ENCODE measurements around the gene SCCPDH. TPM values are rescaled to one million over a fixed set of nuclear protein-coding genes. Genes with fewer than 3 reads are reported as not detected.
"Not testable (repeated sequence)": the region's sequence is repeated elsewhere in the genome, so short reads cannot be mapped to it uniquely, and the experiment has no call there.

The SCCPDH gene
- total RNA-seq, 1 donor from 2014 or later = 79.0 TPM

DNA sequence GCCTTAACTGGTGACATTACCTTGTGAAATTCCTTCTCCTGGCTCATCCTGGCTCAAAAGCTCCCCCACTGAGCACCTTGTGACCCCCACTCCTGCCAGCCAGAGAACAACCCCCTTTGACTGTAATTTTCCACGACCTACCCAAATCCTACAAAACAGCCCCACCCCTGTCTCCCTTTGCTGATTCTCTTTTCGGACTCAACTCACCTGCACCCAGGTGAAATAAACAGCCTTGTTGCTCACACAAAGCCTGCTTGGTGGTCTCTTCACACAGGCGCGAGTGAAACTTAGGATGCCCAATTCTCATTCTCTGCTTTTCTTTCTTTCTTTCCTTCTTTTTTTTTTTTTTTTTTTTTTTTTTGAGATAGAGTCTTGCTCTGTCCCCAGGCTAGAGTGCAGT lies 89.1 kb downstream of the SCCPDH start:
- DNase-seq (ENCODE audit: low spot score); intact Hi-C loops (cut with DNase I); ATAC-seq: not testable (repeated sequence)

DNA sequence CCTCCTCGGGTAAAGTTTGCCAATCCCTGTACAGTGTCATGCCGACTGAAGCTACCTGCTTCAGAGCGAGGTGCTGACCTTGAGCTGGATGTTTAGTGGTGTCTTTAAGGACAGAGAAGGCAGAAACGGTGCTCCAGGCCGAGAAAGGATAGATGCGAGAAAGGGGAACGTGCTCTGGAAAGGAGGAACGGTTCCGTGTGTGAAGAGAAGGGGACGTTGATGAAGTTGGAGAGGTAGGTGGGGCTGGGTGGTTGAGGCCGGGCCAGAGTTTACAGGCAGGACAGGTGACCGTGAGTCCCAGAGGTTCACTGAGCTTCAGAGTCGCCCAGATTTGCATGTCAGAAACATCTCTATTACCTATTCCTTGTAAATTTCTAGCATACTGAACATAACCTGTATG lies 90.7 kb downstream of the SCCPDH start:
- no peak for DNase-seq (ENCODE audit: low spot score)
- intact Hi-C loops (cut with DNase I) = no loop called here
- no peak for ATAC-seq

DNA sequence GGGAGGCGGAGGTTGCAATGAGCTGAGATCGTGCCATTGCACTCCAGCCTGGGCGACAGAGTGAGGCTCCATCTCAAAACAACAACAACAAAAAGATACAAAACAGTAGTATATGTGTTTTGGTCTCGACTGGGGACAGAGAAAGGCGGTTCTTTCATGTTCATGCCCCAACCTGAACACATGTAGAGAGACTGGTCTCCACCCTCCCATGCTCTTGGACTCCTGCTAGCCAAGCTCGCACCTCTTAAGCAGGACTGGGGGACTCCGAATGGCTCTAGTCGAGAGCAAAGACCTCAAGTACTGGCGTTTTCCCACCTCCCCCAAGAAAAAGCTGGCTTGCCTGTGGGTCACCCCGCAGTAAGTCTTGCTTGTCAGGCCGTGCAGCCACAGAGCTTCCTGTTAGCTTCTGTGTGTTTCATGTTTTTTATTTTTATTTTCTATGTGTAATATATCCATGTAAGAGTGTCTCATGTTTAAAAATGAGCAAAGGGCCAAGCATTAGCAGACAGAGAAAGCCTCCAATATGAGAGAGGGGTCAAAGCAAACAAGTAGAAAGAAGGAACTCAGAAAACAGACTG lies 91.6 kb downstream of the SCCPDH start:
- intact Hi-C loops (cut with DNase I) = no loop called here
- ATAC-seq (no peak), DNase-seq (ENCODE audit: low spot score) (no peak)

Other genes with a start within 250 kb of the SCCPDH start
- 27.7 TPM for gene SMYD3, start 217.1 kb upstream of the SCCPDH start, total RNA-seq
- 6.6 TPM for gene TFB2M, start 158.1 kb upstream of the SCCPDH start, total RNA-seq
- gene CNST, start 158.0 kb upstream of the SCCPDH start, total RNA-seq = 23.4 TPM
- 46.4 TPM for gene AHCTF1, start 207.5 kb downstream of the SCCPDH start, total RNA-seq